Glomerular visceral epithelial cell (primary cell): ENCODE data around the gene TFG.

ENCODE experiments used
- DNase-seq: peaks from one replicate; pipeline ENCODE4 v3.0.0-alpha.2; 2016; ENCODE audit errors: extremely low spot score

The TFG gene

DNA sequence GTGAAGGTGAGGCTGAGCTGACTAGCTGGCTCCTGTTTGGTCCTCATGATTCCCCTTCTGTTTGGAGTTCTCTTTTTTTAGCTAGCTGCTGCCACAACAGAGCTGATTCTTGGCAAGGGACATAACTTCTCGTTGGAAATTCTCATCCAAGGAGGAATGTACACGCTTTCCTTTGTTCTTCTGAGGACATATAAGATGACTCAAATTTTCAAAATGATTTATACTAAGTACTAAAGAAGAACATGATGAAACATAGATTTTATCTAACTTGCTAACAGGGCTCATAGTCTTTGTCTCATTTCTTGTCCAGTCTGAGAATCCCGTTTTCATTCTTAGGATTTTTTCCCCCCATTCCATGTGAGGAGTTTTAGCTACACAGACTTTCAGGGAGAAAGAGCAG, 2.9 kb upstream of the TFG start:
- no peak for DNase-seq

DNA sequence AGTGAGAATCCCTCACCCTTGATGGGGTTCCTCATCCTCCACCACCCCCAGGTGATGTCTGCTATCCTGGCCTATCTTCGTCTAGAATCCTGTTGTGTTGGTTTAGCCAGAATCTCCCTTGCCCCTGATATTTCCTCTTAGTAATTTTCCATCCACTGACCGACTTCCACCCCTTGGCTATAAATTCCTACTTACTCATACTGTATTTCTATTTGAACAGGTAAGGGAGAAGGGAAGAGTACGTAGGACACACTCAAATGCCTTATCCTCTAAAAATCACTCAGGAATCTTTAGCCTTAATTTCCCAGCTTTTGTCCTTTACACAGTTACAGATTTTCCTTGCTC, 678 bp upstream of the TFG start:
- no peak for DNase-seq

DNA sequence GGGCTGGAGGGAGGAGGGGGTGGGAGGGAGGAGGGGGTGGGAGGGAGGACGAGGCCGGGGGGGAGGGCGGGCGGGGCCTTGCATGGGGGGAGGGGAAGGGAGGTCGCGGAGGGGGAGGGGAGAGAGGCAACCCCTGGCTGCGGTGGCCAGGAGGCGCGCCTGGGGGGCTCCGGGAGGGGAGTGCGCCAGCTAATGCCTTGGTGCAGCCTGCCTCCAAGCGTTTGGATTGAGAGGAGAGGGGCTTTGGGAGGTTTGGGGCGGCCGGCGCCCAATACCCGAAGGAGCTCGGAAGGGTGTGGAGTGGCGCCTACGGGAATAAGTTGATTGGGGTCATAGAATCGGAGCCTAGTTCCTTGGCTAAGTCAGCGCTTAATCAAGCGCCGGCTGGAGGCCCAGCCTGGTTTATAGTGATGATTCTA, 557 bp downstream of the TFG start:
- peak; percentile 33 for DNase-seq

DNA sequence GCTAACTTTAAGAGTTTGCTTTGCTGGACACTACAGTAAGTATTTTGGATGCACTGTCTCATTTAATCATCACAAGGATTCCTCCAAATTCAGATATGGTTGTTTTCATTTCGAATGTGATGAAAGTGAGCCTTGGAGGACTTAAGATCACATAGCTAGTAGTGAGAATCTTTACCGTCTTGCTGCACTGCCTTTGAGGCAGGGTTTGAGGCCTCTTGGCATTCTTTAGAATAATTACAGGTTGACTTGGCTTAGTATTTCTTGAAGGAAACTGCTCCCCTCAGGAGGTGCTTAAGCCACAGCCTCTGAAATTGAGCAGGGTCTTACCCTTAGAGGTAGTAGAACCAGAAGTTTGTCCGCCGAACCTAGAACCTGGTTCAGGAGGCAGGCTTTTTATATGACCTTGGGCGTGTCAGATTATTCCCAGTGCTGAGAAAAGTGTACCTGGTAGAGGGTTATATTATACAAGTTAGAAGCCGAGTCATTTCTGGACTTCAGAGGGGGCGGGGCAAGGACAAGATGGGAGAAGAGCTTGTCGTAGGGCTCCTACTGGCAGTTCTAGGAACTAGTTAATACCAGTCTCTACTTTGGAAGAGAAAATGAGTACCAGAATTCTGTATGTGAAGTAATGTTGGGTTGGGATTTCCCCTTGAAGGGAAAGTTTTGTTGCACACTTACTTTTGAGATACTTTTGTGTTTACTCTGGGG, 1.1 kb downstream of the TFG start:
- peak; percentile 70 for DNase-seq

DNA sequence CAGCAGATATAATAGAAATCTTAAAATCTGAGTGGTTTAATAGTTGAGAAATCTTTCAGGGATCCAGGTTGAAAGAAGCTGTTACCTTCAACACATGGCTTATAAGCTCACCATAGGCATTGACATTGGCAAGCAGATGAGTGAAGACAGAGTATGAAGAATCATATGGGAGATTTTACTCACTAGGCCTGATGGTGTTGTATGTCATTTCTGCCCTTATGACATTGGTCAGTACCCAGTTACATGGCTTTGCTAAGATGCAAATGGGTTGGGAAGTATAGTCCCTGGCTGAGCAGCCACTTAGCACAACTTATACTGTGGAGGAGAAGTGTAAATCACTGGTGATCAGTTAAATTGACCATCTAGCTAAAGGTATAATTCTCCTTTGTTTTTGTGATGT, 5.9 kb downstream of the TFG start:
- no peak for DNase-seq

DNA sequence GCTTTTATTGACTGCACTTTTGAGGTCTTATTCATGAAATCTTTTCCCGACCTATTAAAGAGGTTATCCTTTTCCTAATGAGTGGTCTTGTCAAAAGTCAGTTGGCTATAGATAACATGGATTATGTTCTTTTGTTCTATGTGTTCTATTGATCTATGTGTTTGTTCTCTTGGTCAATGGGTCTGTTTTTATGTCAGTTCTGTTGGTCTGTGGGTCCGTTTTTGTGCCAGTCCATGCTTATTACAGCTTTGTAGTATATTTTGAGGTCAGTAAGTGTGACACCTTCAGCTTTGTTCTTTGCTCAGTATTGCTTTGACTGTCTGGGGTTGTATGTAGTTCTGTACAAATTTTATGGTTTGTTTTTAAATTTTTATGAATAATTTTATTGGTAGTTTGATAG, 7.8 kb downstream of the TFG start:
- no peak for DNase-seq

DNA sequence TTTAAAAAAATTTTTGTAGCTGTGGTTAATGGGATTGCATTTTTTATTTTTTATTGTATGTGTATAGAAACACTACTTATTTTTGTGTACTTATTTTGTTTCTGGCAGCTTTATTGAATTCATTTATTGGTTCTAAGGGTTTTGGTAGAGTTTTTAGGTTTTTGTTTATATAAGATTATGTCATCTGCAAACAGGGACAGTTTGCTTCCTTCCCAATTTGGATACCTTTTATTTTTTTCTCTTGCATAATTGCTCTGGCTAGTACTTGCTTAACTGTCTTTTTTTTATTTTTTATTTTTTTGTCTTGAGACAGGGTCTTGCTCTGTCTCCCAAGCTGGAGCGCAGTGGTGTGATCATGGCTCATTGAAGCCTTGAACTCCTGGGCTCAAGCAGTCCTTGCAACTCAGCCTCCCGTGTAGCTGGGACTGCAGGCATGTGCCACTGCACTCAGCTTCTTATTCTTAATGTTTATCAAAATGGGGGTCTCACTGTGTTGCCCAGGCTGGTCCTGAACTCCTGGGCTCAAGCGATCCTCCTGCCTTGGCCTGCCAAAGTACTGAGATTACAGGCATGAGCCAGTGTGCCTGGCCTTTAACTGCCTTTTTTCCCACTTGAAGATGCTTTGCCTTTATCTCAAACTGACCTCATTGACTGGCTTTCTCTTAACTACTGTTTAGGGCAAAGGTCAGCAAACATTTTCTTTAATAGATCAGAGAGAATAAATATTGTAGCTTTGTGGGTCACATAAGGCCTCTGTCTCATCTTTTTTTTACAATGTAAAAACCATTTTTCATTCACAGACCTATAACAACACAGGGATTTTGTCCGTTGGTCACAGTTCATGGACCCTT, 8.6 kb downstream of the TFG start:
- no peak for DNase-seq

DNA sequence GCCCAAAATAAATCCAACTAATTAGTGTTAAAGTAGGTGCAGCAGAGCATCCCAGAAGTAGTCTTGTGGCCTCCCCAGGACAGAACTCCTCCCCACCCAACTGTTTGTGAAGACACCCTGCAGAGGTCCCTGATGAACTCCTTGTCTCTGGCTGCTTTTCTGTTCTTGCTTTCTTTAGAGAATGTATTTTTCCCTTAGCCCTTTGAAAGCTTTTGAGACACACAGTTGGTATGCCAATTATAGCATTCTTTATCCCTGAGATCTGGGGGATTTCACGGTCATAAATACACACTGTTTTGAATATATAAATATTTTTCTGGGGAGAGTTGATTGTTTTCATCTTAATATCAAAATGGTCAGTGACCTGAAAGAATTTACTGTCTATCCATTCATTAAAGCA, 9.8 kb downstream of the TFG start:
- DNase-seq: no peak

DNA sequence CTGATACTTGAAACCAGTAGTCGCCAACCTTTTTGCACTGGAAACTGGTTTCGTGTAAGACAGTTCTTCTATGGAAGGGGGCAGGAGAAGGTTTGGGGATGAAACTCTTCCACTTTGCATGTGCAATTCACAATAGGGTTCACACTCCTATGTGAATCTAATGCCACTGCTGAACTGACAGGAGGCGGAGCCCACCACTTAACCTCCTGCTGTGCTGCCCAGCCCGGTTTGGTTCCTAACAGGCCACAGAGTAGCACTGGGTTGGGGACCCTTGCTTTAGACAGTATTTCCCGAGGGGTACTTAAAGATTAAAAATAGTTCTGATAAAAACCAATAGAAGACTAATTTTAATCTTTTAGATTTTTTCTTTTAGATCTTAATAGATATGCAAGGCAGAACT, 11.1 kb downstream of the TFG start:
- DNase-seq: no peak

DNA sequence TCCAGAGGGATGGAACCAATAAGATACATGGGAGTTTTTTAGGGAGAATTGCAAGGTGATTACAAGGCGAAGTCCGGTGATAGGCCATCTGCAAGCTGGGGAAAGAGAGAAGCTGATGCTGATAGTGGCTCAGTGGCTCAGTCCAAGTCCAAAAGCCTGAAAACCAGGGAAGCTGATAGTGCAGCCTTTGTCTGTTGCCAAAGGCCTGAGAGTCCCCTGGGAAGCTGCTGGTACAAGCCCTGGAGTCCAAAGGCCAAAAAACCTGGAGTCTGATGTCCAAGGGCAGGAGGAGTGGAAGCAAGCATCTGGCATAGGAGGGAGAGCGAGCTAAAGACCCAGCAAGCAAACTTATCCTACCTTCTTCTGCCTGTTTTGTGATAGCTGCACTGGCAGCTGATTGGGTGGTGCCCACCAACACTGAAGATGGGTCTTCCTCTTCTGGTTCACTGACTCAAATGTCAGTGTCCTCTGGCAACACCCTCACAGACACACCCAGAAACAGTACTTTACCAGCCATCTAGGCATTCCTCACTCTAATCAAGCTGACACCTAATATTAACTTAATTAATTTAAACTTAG, 16.7 kb downstream of the TFG start:
- DNase-seq: no peak

DNA sequence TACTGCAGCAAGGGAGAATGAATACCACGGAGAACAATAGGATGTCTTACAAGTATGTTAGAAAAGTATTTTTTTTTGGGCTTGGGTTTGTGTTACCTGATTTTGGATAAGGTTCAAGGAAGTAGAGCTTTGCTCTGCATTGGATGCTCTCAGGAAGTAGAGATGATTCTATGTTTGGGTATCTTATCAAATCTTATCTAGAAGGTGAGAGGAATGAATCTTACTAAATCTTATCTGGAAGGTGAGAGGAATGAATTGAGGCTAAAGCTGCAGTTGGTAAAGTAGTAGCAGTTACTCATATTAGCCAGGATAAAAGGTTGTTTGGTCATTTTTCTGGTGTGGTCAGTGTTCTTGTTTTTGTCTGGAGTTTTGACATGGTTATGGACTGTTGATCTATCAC, 17.4 kb downstream of the TFG start:
- no peak for DNase-seq

DNA sequence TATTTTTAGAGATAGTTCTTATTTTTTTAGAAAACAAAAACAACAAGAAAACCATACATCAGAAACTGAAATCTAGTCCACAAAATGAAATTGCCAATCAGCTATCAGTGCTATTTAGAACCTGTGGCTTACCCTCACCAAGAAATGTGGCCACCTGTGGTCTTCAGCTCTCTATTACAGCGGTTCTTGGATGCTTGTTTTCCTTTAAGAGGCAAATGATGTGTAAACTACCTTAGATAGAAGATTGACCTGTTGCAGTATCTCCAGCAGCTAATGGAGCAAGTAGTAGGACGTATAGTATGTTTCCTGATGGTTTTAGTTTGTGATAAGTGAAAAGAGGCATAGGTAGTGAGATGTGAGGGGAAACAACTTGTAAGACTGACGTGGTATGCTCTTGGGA, 21.2 kb downstream of the TFG start:
- no peak for DNase-seq

DNA sequence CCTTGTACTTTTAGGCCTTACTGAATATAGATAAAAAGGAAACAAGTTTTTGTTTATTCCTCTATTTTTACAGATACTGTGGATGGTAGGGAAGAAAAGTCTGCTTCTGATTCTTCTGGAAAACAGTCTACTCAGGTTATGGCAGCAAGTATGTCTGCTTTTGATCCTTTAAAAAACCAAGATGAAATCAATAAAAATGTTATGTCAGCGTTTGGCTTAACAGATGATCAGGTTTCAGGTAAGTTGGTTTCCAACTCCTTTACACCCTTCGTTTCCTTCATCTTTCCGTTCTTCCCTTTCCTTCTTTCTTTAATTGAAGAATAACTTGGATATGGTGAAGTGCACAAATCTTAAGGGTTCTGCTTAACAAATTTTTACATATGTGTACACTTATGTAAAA, 23.1 kb downstream of the TFG start:
- DNase-seq: no peak

DNA sequence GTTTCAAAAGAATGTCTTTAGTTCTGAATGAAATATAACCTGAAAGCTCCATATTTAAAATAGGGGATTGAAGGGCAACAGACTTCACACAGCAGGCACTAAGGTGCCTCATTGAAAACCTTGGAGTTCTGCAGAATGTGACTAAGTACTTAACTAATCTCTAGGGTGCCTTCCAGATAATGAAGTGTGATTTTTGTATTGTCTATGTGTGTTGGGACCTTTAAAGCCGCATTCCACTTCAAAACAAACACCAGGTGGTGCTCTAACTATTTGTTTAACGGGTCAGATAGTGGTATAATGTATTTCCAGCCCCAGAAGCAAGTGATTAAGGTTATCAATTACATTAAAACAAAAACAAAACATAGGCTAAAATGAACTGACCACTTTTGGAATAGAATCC, 28.0 kb downstream of the TFG start:
- DNase-seq: no peak

DNA sequence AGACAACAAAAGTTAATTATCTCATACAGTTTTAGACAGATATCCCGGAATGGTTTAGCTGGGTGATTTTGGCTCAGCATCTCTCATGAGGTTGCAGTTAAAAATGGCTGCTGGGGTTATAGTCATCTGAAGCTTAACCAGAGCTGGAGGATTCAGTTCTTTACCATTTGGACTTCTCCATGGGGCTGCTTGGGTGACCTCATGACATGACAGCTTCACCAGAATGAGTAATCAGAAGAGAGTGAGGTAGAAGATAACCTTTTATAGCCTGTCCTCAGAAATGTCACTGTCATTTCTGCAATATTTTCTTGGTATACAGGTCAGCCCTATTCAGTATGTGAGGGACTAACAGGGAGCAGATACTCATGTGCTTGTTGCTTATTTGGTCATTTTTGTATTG, 30.9 kb downstream of the TFG start:
- no peak for DNase-seq

DNA sequence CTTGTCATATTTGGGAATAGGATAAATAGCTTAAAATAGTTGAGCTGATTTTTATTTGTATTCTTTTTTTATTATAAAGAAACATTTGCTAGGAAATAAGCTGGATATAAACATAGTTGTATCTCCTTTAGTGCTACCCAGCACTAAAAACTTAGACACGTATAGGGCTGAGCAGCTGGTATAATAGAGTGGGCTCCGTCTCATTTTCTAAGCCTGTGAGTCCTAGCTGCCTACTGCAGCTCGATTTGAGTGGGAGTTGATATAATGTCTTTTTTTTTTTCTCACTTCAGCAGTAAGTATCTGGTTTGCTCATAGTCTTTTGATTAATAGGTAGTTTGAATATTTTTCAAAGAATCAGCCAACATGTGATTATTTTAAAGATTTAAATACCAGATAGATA, 34.2 kb downstream of the TFG start:
- DNase-seq: no peak

DNA sequence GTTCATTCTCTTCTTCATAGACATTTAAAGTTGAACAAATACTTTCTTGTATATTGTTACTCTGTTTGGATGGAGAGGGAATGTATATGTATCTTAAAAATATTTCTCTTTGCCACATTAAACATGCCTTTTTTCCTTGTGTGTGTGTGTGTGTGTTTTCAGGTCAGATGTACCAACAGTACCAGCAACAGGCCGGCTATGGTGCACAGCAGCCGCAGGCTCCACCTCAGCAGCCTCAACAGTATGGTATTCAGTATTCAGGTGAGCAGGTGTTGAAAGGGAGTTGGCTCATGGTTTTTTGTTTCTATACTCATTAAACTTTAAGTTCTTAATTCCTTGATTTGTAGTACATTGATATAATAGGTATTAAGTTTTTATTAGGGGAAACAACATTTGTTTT, 35.4 kb downstream of the TFG start:
- DNase-seq: no peak

DNA sequence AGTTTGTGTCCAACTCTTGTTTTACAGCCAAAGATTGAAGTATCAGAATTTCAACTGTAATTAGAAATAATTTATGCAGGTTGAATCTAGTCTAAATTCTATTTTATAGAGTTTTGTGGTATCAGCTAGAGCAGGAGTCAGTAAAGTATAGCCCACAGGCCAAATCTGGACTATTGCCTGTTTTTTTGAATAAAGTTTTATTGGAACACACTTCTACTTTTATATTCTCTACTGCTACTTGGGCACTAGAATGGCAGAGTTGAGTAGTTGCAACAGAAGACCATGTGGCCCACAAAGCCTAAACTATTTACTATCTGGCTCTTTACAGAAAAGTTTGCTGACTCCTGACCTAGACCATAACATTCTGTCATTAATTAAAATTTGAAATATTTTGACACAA, 36.3 kb downstream of the TFG start:
- DNase-seq: no peak

DNA sequence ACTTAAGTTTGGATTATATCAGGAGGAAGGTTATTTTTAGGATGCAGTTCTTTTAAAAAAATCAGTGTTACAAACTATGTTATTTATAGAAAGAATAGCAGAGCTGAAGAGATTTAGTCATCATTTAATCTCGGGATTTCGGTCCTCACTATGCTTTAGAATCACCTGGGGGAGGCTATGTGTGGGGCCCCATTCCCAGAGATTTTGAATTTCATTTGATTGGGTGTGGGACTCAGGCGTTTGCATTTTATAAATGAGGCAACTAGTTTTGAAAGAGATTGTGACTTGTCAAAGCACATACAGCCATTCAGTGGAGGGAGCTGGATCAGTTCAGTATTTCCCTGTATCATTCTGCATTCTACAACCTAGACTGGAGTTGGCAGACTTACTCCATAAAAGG, 36.8 kb downstream of the TFG start:
- DNase-seq: no peak

DNA sequence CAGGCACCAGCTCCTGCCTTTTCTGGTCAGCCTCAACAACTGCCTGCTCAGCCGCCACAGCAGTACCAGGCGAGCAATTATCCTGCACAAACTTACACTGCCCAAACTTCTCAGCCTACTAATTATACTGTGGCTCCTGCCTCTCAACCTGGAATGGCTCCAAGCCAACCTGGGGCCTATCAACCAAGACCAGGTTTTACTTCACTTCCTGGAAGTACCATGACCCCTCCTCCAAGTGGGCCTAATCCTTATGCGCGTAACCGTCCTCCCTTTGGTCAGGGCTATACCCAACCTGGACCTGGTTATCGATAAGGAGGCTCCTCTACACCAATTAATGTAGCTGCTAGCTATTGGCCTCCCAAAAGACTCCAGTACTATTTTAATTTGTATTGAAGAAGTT, 38.9 kb downstream of the TFG start:
- no peak for DNase-seq

DNA sequence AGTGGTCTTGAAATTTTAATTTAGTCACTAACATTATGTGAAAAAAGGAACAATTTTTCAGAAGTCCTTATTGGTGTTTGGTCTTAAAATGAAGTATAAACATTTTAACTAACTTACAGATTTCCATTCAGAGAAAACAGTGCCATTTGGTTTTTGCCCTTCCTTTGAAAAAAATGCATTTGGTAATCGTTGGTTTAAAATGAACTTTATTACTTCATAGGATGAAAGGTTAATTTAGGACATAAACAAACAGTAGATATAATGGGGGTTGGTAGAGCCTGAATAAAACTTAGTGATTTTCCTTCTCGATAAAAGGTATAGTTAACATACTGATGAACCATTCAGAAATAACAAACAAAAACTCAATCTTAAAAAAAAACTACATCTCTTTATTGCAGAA, 39.7 kb downstream of the TFG start:
- no peak for DNase-seq

DNA sequence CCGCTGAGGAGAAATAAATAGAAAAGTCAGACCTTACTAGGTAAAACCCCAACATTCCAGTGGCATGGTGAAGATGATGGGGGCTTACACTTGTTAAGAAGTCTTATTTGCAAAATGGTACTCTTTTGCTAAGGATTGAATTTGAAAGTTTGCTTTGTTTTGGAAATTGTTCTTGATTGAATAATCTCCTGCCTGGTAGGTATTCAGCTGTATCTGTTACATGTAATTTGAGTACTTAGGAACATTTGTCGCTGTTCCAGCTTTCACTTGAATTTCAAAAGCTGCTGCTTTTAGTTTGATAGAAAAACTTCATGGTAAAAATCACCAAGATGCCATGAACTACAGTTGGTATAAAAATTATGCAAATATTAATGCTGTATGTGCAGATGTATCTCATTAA, 44.6 kb downstream of the TFG start:
- no peak for DNase-seq

DNA sequence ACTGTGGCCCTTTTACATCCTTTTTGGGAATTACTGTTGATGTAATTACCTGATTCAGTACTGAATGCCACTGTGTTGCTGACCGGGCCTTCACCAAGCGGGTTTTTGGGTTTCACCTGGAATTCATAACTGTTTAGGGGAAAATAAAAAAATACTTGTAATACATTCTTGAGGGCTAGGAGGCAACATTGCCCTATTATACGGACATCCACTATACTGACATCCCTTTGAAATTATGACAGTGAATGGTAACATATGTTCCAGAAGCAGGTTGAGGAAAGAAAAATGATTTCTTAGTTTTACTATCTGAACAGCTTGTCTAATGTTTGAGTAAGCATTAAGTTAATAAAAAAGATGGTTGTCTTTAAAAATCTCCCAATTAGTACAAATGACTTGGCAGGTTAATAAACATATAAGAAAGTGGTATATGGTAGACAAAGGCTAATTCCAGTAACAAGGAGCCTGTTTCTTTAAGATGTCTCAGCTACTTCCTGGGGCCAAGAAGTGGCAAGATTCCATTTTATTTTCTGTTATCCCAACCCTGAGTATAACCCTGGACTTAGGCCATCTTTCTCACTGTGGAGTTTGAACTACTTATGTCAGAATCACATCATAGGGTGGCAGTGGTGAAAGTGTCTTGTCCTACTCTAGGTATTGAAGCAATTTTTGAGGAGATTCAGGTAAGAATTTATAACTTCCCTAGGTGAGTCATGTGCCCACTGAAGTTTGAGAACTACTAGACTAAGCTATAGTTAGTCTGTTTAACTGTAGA, 45.5 kb downstream of the TFG start:
- no peak for DNase-seq
